IMR-90 (cell line): Measurements from ENCODE around the gene PRKCA. TPM values are rescaled to one million over a fixed set of nuclear protein-coding genes. Genes with fewer than 3 reads are reported as not detected.
A peak's percentile ranks its signal among the peaks of the same experiment; 100 is the strongest.

Source experiments
- ATAC-seq: fragments of 200-7000 bp; cut with Tn5 transposase; 2 replicates; pipeline ENCODE4 v1.9.1; 2020; ENCODE audit warnings: low read depth, mild to moderate bottlenecking, moderate library complexity
- BruUV-seq: library from RNA; stranded (reverse); fragments of 400-500 nt; replicated peaks from 2 replicates; lab custom pipeline; 2021; lab: Mats Ljungman, UMichigan
- CTCF ChIA-PET: fragments of 300-600 bp; formaldehyde crosslinking; extraction: SDS; loops from one replicate; lab custom pipeline; 2021; ENCODE audit warnings: antibody characterized with exemption; lab: Yijun Ruan, JAX
- POLR2A ChIA-PET: fragments of 300-600 bp; sonication (Branson Sonifier 250); formaldehyde crosslinking; loops from one replicate; lab custom pipeline; 2022; ENCODE audit warnings: antibody characterized with exemption; ENCODE audit not compliant: unreplicated experiment; lab: Charles Lee
- DNase-seq: peaks from one replicate; pipeline ENCODE4 v3.0.0; 2013
- H2AFZ ChIP-seq: replicated peaks from 2 replicates; pipeline ENCODE3; 2013; ENCODE audit warnings: low read length, mild to moderate bottlenecking; ENCODE audit not compliant: poor library complexity
- H2AK5ac ChIP-seq: 2 replicates; pipeline ENCODE4 v1.6.1; 2013; ENCODE audit warnings: low read depth, low read length, inconsistent platforms
- H2AK9ac ChIP-seq: replicated peaks from 2 replicates; pipeline ENCODE3; 2013; ENCODE audit warnings: mild to moderate bottlenecking, low read depth, low read length, moderate library complexity; ENCODE audit not compliant: poor library complexity
- H2BK120ac ChIP-seq: 2 replicates; pipeline ENCODE4 v1.6.1; 2013; ENCODE audit warnings: low read depth, low read length, inconsistent platforms
- H2BK15ac ChIP-seq: 3 replicates; pipeline ENCODE4 v1.6.1; 2013; ENCODE audit warnings: low read depth, low read length, inconsistent platforms
- H2BK20ac ChIP-seq: 2 replicates; pipeline ENCODE4 v1.6.1; 2013; ENCODE audit warnings: low read depth, mild to moderate bottlenecking, inconsistent platforms, low read length, moderate library complexity
- H2BK5ac ChIP-seq: 2 replicates; pipeline ENCODE4 v1.6.1; 2013; ENCODE audit warnings: mild to moderate bottlenecking, low read depth, low read length, inconsistent platforms; ENCODE audit not compliant: poor library complexity, severe bottlenecking
- H3K14ac ChIP-seq: replicated peaks from 2 replicates; pipeline ENCODE4 v1.6.1; 2013; ENCODE audit warnings: low read depth, low read length, inconsistent platforms
- H3K18ac ChIP-seq: 2 replicates; pipeline ENCODE4 v1.6.1; 2013; ENCODE audit warnings: low read depth, low read length, control low read depth
- H3K23ac ChIP-seq: 2 replicates; pipeline ENCODE4 v1.6.1; 2013; ENCODE audit warnings: low read depth, low read length, inconsistent platforms
- H3K27ac ChIP-seq: 2 replicates; pipeline ENCODE4 v1.5.1; 2013; ENCODE audit warnings: mild to moderate bottlenecking, control low read depth, low read length; ENCODE audit not compliant: insufficient read depth
- H3K27me3 ChIP-seq: 2 replicates; pipeline ENCODE4 v1.6.1; 2013; ENCODE audit warnings: low read length; ENCODE audit not compliant: control insufficient read depth, insufficient read depth
- H3K36me3 ChIP-seq: 2 replicates; pipeline ENCODE4 v1.6.1; 2013; ENCODE audit warnings: low read length, mixed read lengths; ENCODE audit not compliant: control insufficient read depth, insufficient read depth
- H3K4ac ChIP-seq: 2 replicates; pipeline ENCODE4 v1.6.1; 2013; ENCODE audit warnings: low read depth, low read length, inconsistent platforms
- H3K4me1 ChIP-seq: 2 replicates; pipeline ENCODE4 v1.6.1; 2013; ENCODE audit warnings: low read length, mixed read lengths; ENCODE audit not compliant: control insufficient read depth, insufficient read depth
- H3K4me2 ChIP-seq: 2 replicates; pipeline ENCODE4 v1.6.1; 2013; ENCODE audit warnings: low read depth, mild to moderate bottlenecking, control low read depth, low read length, moderate library complexity
- H3K4me3 ChIP-seq: 2 replicates; pipeline ENCODE4 v1.5.1; 2013; ENCODE audit warnings: low read depth, mild to moderate bottlenecking, control low read depth, low read length, moderate library complexity; ENCODE audit not compliant: insufficient read depth
- H3K56ac ChIP-seq: 2 replicates; pipeline ENCODE4 v1.6.1; 2013; ENCODE audit warnings: low read length, inconsistent platforms; ENCODE audit not compliant: insufficient read depth; ENCODE audit errors: extremely low read depth
- H3K79me1 ChIP-seq, 2 experiments: 2 replicates each; pipeline ENCODE4 v1.6.1; 2013; ENCODE audit warnings: low read length in 2 of 2, inconsistent platforms in 1 of 2, low read depth in 1 of 2
- H3K9ac ChIP-seq: 2 replicates; pipeline ENCODE4 v1.6.1; 2013; ENCODE audit warnings: low read depth, low read length, control low read depth
- H3K9me1 ChIP-seq: 2 replicates; pipeline ENCODE4 v1.6.1; 2013; ENCODE audit warnings: low read length, inconsistent platforms; ENCODE audit not compliant: insufficient read depth
- H3K9me3 ChIP-seq: 2 replicates; pipeline ENCODE4 v1.6.1; 2013; ENCODE audit warnings: low read length; ENCODE audit not compliant: control insufficient read depth, insufficient read depth
- H4K20me1 ChIP-seq: 2 replicates; pipeline ENCODE4 v1.6.1; 2013; ENCODE audit warnings: low read length, inconsistent platforms; ENCODE audit not compliant: insufficient read depth
- H4K5ac ChIP-seq: 2 replicates; pipeline ENCODE4 v1.6.1; 2013; ENCODE audit warnings: mild to moderate bottlenecking, low read depth, low read length, control low read depth
- H4K8ac ChIP-seq, 2 experiments: 2 replicates each; pipeline ENCODE4 v1.6.1; 2013; ENCODE audit warnings: low read depth in 2 of 2, low read length in 2 of 2, control low read depth in 1 of 2, inconsistent platforms in 1 of 2
- H4K91ac ChIP-seq: 2 replicates; pipeline ENCODE4 v1.6.1; 2013; ENCODE audit warnings: low read depth, low read length, inconsistent platforms; ENCODE audit not compliant: insufficient read depth
- BHLHE40 ChIP-seq: fragments of 150-350 bp; IDR thresholded peaks from 2 replicates; pipeline ENCODE4 v1.6.1; 2016; ENCODE audit warnings: mild to moderate bottlenecking, low read depth, low read length
- CEBPB ChIP-seq: IDR thresholded peaks from 2 replicates; pipeline ENCODE4 v1.6.1; 2012; ENCODE audit warnings: low read depth, low read length, improper control_type of control experiment
- CHD1 ChIP-seq: IDR thresholded peaks from 2 replicates; pipeline ENCODE4 v1.6.1; 2012; ENCODE audit warnings: low read depth, low read length, improper control_type of control experiment
- CTCF ChIP-seq: conservative IDR thresholded peaks from 2 replicates; pipeline ENCODE4 v1.5.1; 2012; ENCODE audit warnings: mild to moderate bottlenecking, low read depth, low read length, improper control_type of control experiment
- ELK1 ChIP-seq: fragments of 150-350 bp; IDR thresholded peaks from 2 replicates; pipeline ENCODE4 v1.6.1; 2016; ENCODE audit warnings: low read depth, mild to moderate bottlenecking, low read length, moderate library complexity, borderline replicate concordance
- FOS ChIP-seq: fragments of 150-350 bp; IDR thresholded peaks from 2 replicates; pipeline ENCODE4 v1.6.1; 2016; ENCODE audit warnings: low read depth, low read length
- NFE2L2 ChIP-seq: fragments of 150-350 bp; IDR thresholded peaks from 2 replicates; pipeline ENCODE4 v1.6.1; 2016; ENCODE audit warnings: low read depth, mild to moderate bottlenecking, low read length
- RCOR1 ChIP-seq: IDR thresholded peaks from 2 replicates; pipeline ENCODE4 v1.6.1; 2012; ENCODE audit warnings: mild to moderate bottlenecking, low read length, improper control_type of control experiment; ENCODE audit not compliant: insufficient replicate concordance
- RFX5 ChIP-seq: IDR thresholded peaks from 2 replicates; pipeline ENCODE4 v1.8.0; 2012; ENCODE audit warnings: low read depth, mild to moderate bottlenecking, low read length, moderate library complexity
- WGBS, 2 experiments: methylation state at CpG; one replicate each; pipeline versions ENCODE4 v1.1.5 to v1.1.7; 2013; ENCODE audit warnings: missing lambda C conversion rate in 2 of 2; ENCODE audit not compliant: insufficient read length in 1 of 2; ENCODE audit errors: extremely low coverage in 2 of 2; 5-methylcytosine and 5-hydroxymethylcytosine counted together
- dilution Hi-C: fragments of 300-500 bp; cut with HindIII; formaldehyde crosslinking; loops from one replicate; pipeline ENCODE4 v1.14.3; 2018; ENCODE audit warnings: low sequenced_read_pairs; ENCODE audit not compliant: unreplicated experiment
- in situ Hi-C: fragments of 300-500 bp; cut with MboI; formaldehyde crosslinking; loops from 3 replicates; pipeline ENCODE4 v1.14.3; 2019; ENCODE audit warnings: low sequenced_read_pairs, inconsistent platforms, mixed read lengths
- intact Hi-C: fragments of 100-400 bp; cut with micrococcal nuclease; formaldehyde crosslinking; loops from 2 replicates; pipeline ENCODE4 v1.10.0; 2022
- polyA plus RNA-seq, 3 experiments: library from polyadenylated mRNA; depleted of rRNA; stranded (reverse); fragments of >200 nt; gene quantifications; 2 replicates each; pipeline ENCODE4 v1.2.3, GENCODE V29; 2012; ENCODE audit warnings: low replicate concordance in 1 of 3
- total RNA-seq: library from RNA; depleted of rRNA; stranded (reverse); fragments of >200 nt; gene quantifications from 2 replicates; pipeline ENCODE4 v1.2.3, GENCODE V29; 2012

The PRKCA gene
- total and polyA plus RNA-seq, 2 of the 4 experiments (the other 2 are of a cell fraction), result 31.0 to 46.0 TPM

- intact Hi-C loops, result no loop called here
- no peak overlapping the region for H3K4me3 ChIP-seq
- no peak overlapping the region for H4K8ac ChIP-seq
- ChIA-PET POLR2A (no interaction called here), CTCF (interaction anchor here (0.7 kb wide), 1 partner anchor 41 kb away, joined by 3 read pairs; no protein-coding TSS in a partner anchor)
- H3K27ac ChIP-seq, result no peak overlapping the region
- ATAC-seq, result peak; percentile 56
- no CpG with 5 or more reads among the region's 2 CpGs for WGBS, 2 experiments
- H4K91ac ChIP-seq, result no peak overlapping the region
- 0 out of 2 replicates have a peak, but pooled peaks cover 4% of the 10 kb centered on the region for H3K9me1 ChIP-seq
- H4K20me1 ChIP-seq, result peaks cover 10% of the 10 kb centered on the region
- H3K79me1 ChIP-seq, result peaks cover 36 to 56% of the 10 kb centered on the region in 2 experiments
- H2BK120ac ChIP-seq, result no peak overlapping the region
- H3K14ac ChIP-seq, result no peak overlapping the region
- no peaks in the 10 kb centered on the region; the same call in none of the 2 replicates for H3K4me1 ChIP-seq
- no peaks in the 10 kb centered on the region for H3K9me3 ChIP-seq
- in situ Hi-C loops, result no loop called here
- no peak overlapping the region for H2BK5ac ChIP-seq
- TF ChIP-seq RCOR1 (no peak), CEBPB (no peak), CHD1 (no peak), FOS (no peak), NFE2L2 (no peak), RFX5 (no peak), CTCF (no peak), ELK1 (no peak), BHLHE40 (no peak)
- no peaks in the 10 kb centered on the region for H3K36me3 ChIP-seq
- no peak overlapping the region for H2AK9ac ChIP-seq
- H2AFZ ChIP-seq, result no peak overlapping the region
- no peak overlapping the region for H3K4ac ChIP-seq
- no peak overlapping the region for H2BK20ac ChIP-seq
- H3K27me3 ChIP-seq, result no peaks in the 10 kb centered on the region
- no peak overlapping the region for H2BK15ac ChIP-seq
- H3K18ac ChIP-seq, result no peak overlapping the region
- no peak overlapping the region for H2AK5ac ChIP-seq
- no peak overlapping the region for H4K5ac ChIP-seq
- H3K56ac ChIP-seq, result no peak overlapping the region
- no peak overlapping the region for H3K23ac ChIP-seq
- no TSS peak for BruUV-seq
- DNase-seq, result peak; percentile 33
- no peak overlapping the region for H3K9ac ChIP-seq
- no peak overlapping the region for H3K4me2 ChIP-seq
- dilution Hi-C loops, result no loop called here
Observed at GRCh38 chr17:66620528-66620927, 318.1 kb downstream of the PRKCA start.
